Esophagus (tissue), 2 donors: ENCODE data around the gene ZNF641. TPM values are rescaled to one million over a fixed set of nuclear protein-coding genes. Genes with fewer than 3 reads are reported as not detected.
A peak's percentile ranks its signal among the peaks of the same experiment; 100 is the strongest.

Experiments used
- H3K27ac ChIP-seq, 2 donors: one replicate each; pipeline ENCODE4 v1.5.1; 2013; ENCODE audit warnings: low read depth in 2 of 2, mild to moderate bottlenecking in 2 of 2, inconsistent platforms in 1 of 2, low read length in 1 of 2, moderate library complexity in 1 of 2
- H3K27me3 ChIP-seq, 2 donors: one replicate each; pipeline ENCODE4 v1.6.1; 2013; ENCODE audit warnings: low read length in 2 of 2, control low read depth in 1 of 2, mild to moderate bottlenecking in 1 of 2; ENCODE audit not compliant: insufficient read depth in 2 of 2, control insufficient read depth in 1 of 2
- H3K36me3 ChIP-seq, 2 donors: one replicate each; pipeline ENCODE4 v1.6.1; 2013; ENCODE audit warnings: low read length in 1 of 2; ENCODE audit not compliant: control insufficient read depth in 2 of 2, insufficient read depth in 2 of 2
- H3K4me1 ChIP-seq, 2 donors: one replicate each; pipeline ENCODE4 v1.6.1; 2013; ENCODE audit warnings: low read length in 1 of 2; ENCODE audit not compliant: control insufficient read depth in 2 of 2, insufficient read depth in 2 of 2
- H3K4me3 ChIP-seq, 2 donors: one replicate each; pipeline ENCODE4 v1.5.1; 2013; ENCODE audit warnings: low read length in 2 of 2, mild to moderate bottlenecking in 2 of 2, low read depth in 1 of 2, moderate library complexity in 1 of 2
- H3K9me3 ChIP-seq, 2 donors: one replicate each; pipeline ENCODE4 v1.6.1; 2013; ENCODE audit warnings: mild to moderate bottlenecking in 2 of 2, low read depth in 1 of 2, low read length in 1 of 2, moderate library complexity in 1 of 2; ENCODE audit not compliant: control insufficient read depth in 2 of 2, insufficient read depth in 1 of 2
- WGBS, 2 donors: extraction: QIAGEN DNeasy Blood & Tissue Kit; methylation state at CpG; one replicate each; pipeline ENCODE4 v1.1.7; 2013; 5-methylcytosine and 5-hydroxymethylcytosine counted together
- polyA plus RNA-seq, 2 donors: library from polyadenylated mRNA; stranded (reverse); fragments of 200-250 nt; gene quantifications; one replicate each; pipeline ENCODE4 v1.2.3, GENCODE V29; 2013
- donor health status: healthy with polysubstance abuse.
- donor health status: Bipolar disorder and iron deficiency.

Gene ZNF641
- 1 to 10 TPM; 3.0 to 3.4 TPM for polyA plus RNA-seq

GRCh38 chr12:48350249-48351021 lies at the start of gene ZNF641:
Gene ZNF641 (minus strand): TSS chr12:48350919. CDS start chr12:48348090, 2,829 bp downstream.
- H3K27me3 ChIP-seq = no peaks in the 10 kb centered on the region
- WGBS, 2 donors = 0 to 1% methylated on average over 40 to 61 of the region's 61 CpGs

GRCh38 chr12:48390026-48390425 lies 39.3 kb upstream of the ZNF641 start:
- no peaks in the 10 kb centered on the region for H3K36me3 ChIP-seq
- no peak overlapping the region for H3K4me3 ChIP-seq
- H3K4me1 ChIP-seq = no peaks in the 10 kb centered on the region
- 48 to 63% methylated on average over 2 of the region's 2 CpGs for WGBS, 2 donors
- H3K27me3 ChIP-seq = no peaks in the 10 kb centered on the region
- no peaks in the 10 kb centered on the region for H3K9me3 ChIP-seq
- H3K27ac ChIP-seq = no peak overlapping the region

More at GRCh38 chr12:48350249-48351021, at the start of gene ZNF641:
- no peaks in the 10 kb centered on the region for H3K9me3 ChIP-seq
- H3K36me3 ChIP-seq = peaks cover 5 to 6% of the 10 kb centered on the region in 2 donors
- peak within 1 kb of the TSS; percentile 92 to 94 for H3K27ac ChIP-seq
- peak within 1 kb of the TSS; percentile 69 to 82 for H3K4me3 ChIP-seq
- no peaks in the 10 kb centered on the region for H3K4me1 ChIP-seq

- H3K9me3 ChIP-seq = no peaks in the 10 kb centered on the region
- H3K4me1 ChIP-seq = no peaks in the 10 kb centered on the region
- H3K27me3 ChIP-seq = no peaks in the 10 kb centered on the region
- no peaks in the 10 kb centered on the region for H3K36me3 ChIP-seq
- no peak overlapping the region for H3K4me3 ChIP-seq
- H3K27ac ChIP-seq = no peak overlapping the region
- 66 to 80% methylated on average over 3 of the region's 3 CpGs for WGBS, 2 donors
These were observed 38.7 kb upstream of the ZNF641 start for GRCh38 chr12:48389409-48389808.

GRCh38 chr12:48388938-48389337 lies 38.2 kb upstream of the ZNF641 start:
- Histone ChIP-seq H3K27ac (no peak overlapping the region), H3K9me3 (no peaks in the 10 kb centered on the region), H3K4me1 (no peaks in the 10 kb centered on the region), H3K4me3 (no peak overlapping the region), H3K36me3 (no peaks in the 10 kb centered on the region), H3K27me3 (no peaks in the 10 kb centered on the region)
- 77 to 80% methylated on average over 2 of the region's 2 CpGs for WGBS, 2 donors

- Histone ChIP-seq H3K36me3 (no peaks in the 10 kb centered on the region), H3K4me1 (no peaks in the 10 kb centered on the region), H3K4me3 (no peak overlapping the region), H3K27me3 (no peaks in the 10 kb centered on the region), H3K27ac (no peak overlapping the region), H3K9me3 (no peaks in the 10 kb centered on the region)
- 28 to 54% methylated on average over 1 of the region's 1 CpG for WGBS, 2 donors
These were observed 37.7 kb upstream of the ZNF641 start for GRCh38 chr12:48388460-48388859.

- Histone ChIP-seq H3K9me3 (no peaks in the 10 kb centered on the region), H3K27me3 (no peaks in the 10 kb centered on the region), H3K36me3 (no peaks in the 10 kb centered on the region), H3K4me3 (no peak overlapping the region), H3K27ac (no peak overlapping the region), H3K4me1 (no peaks in the 10 kb centered on the region)
- 86 to 93% methylated on average over 1 of the region's 1 CpG for WGBS, 2 donors
These were observed 29.9 kb upstream of the ZNF641 start for GRCh38 chr12:48380596-48380995.

GRCh38 chr12:48379794-48380193 lies 29.1 kb upstream of the ZNF641 start:
- no peak overlapping the region for H3K27ac ChIP-seq
- H3K27me3 ChIP-seq = no peaks in the 10 kb centered on the region
- no peaks in the 10 kb centered on the region for H3K36me3 ChIP-seq
- WGBS, 2 donors = 50 to 61% methylated on average over 4 of the region's 4 CpGs
- H3K9me3 ChIP-seq = no peaks in the 10 kb centered on the region
- no peak overlapping the region for H3K4me3 ChIP-seq
- no peaks in the 10 kb centered on the region for H3K4me1 ChIP-seq

- Histone ChIP-seq H3K4me3 (no peak overlapping the region), H3K27me3 (no peaks in the 10 kb centered on the region), H3K36me3 (no peaks in the 10 kb centered on the region), H3K4me1 (no peaks in the 10 kb centered on the region), H3K27ac (no peak overlapping the region), H3K9me3 (no peaks in the 10 kb centered on the region)
- WGBS, 2 donors = 42 to 64% methylated on average over 2 of the region's 2 CpGs
These were observed 26.9 kb upstream of the ZNF641 start for GRCh38 chr12:48377646-48378045.

GRCh38 chr12:48374164-48374563 lies 23.4 kb upstream of the ZNF641 start:
- Histone ChIP-seq H3K4me3 (no peak overlapping the region), H3K27me3 (no peaks in the 10 kb centered on the region), H3K27ac (no peak overlapping the region), H3K36me3 (no peaks in the 10 kb centered on the region), H3K9me3 (no peaks in the 10 kb centered on the region), H3K4me1 (no peaks in the 10 kb centered on the region)

GRCh38 chr12:48366131-48366530 lies 15.4 kb upstream of the ZNF641 start:
- Histone ChIP-seq H3K27me3 (no peaks in the 10 kb centered on the region), H3K27ac (no peak overlapping the region), H3K36me3 (no peaks in the 10 kb centered on the region), H3K4me3 (no peak overlapping the region), H3K4me1 (no peaks in the 10 kb centered on the region), H3K9me3 (no peaks in the 10 kb centered on the region)
- WGBS, 2 donors = 64 to 71% methylated on average over 2 of the region's 2 CpGs
